Mucosa of descending colon (tissue), 3 donors: Measurements from ENCODE around the gene CCDC3. TPM values are rescaled to one million over a fixed set of nuclear protein-coding genes. Genes with fewer than 3 reads are reported as not detected.

Experiments used
- ATAC-seq: fragments of 200-7000 bp; cut with Tn5 transposase; one replicate; pipeline ENCODE4 v1.9.1; 2020; ENCODE audit warnings: mild to moderate bottlenecking, moderate library complexity
- DNase-seq, 3 donors: peaks; one replicate each; pipeline ENCODE4 v3.0.0-alpha.2; 2020
- H3K36me3 ChIP-seq: fragments of 200-600 bp; one replicate; pipeline ENCODE4 v1.8.0; 2021; ENCODE audit warnings: low read depth, mild to moderate bottlenecking
- H3K4me1 ChIP-seq: fragments of 200-600 bp; one replicate; pipeline ENCODE4 v1.8.0; 2021; ENCODE audit warnings: low read depth, mild to moderate bottlenecking
- H3K4me3 ChIP-seq: fragments of 200-600 bp; one replicate; pipeline ENCODE4 v1.8.0; 2021; ENCODE audit warnings: mild to moderate bottlenecking
- H3K9me3 ChIP-seq: fragments of 200-600 bp; one replicate; pipeline ENCODE4 v1.8.0; 2021; ENCODE audit warnings: mild to moderate bottlenecking
- intact Hi-C, 2 donors: fragments of 100-400 bp; cut with DNase I in 1 of 2; cut with micrococcal nuclease in 1 of 2; formaldehyde crosslinking; loops; one replicate each; pipeline versions ENCODE4 v1.11.0 to v1.11.1; 2022; cut with DNase I, micrococcal nuclease
- total RNA-seq, 3 donors: library from RNA; stranded (reverse); fragmentation: NEBNext Ultra II Directional in 2 of 3; extraction: Animal tissue kit (Norgen Biotek cat#: 25700) in 2 of 3; gene quantifications; one replicate each; pipeline versions ENCODE4 v1.2.1 to v1.2.4, GENCODE V29; 2021 to 2023
- TF ChIP-seq, protein P1 (sequence below): fragments of 200-600 bp; IDR thresholded peaks from one replicate; pipeline ENCODE4 v1.8.0; 2022; ENCODE audit warnings: antibody characterized with exemption, mild to moderate bottlenecking
- donor health status: DM: no; HTN: no; CAD: no; lungs with moderate emphysema.
- donor health status: DM: no; HTN: no; CAD: no.
- donor health status: DM: no; HTN: yes; CAD: no.

CCDC3 gene
- total RNA-seq, 3 donors from 2014 or later, result 0.84 to 3.3 (median 2.3) TPM

GRCh38 chr10:12914111-12914510 lies 87.4 kb downstream of the CCDC3 start:
- ATAC-seq (no peak), DNase-seq (no peak)
- intact Hi-C loops, result no loop called here
- no peak overlapping the region for H3K4me3 ChIP-seq
- TF ChIP-seq, protein P1, sequence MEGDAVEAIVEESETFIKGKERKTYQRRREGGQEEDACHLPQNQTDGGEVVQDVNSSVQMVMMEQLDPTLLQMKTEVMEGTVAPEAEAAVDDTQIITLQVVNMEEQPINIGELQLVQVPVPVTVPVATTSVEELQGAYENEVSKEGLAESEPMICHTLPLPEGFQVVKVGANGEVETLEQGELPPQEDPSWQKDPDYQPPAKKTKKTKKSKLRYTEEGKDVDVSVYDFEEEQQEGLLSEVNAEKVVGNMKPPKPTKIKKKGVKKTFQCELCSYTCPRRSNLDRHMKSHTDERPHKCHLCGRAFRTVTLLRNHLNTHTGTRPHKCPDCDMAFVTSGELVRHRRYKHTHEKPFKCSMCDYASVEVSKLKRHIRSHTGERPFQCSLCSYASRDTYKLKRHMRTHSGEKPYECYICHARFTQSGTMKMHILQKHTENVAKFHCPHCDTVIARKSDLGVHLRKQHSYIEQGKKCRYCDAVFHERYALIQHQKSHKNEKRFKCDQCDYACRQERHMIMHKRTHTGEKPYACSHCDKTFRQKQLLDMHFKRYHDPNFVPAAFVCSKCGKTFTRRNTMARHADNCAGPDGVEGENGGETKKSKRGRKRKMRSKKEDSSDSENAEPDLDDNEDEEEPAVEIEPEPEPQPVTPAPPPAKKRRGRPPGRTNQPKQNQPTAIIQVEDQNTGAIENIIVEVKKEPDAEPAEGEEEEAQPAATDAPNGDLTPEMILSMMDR, result no peak
- no peaks in the 10 kb centered on the region for H3K36me3 ChIP-seq
- no peaks in the 10 kb centered on the region for H3K4me1 ChIP-seq
- H3K9me3 ChIP-seq, result no peaks in the 10 kb centered on the region

DNA sequence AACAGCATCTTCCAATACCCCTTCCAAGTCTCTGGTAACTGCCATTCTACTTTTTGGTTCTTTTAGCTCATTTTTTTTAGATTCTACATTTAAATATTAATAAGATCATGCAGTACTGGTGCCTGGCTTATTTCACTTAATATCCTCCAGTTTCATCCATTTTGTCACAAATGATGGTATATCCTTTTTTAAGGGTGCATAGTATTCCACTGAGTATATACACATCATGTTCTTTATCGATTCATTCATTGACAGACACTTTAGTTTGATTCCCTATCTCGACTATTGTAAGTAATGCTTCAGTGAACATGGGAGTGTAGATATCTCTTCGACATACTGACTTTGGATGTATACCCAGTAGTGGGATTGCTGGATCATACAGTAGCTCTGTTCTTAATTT lies 89.7 kb downstream of the CCDC3 start:
- DNase-seq, result no peak
- ATAC-seq, result no peak
- H3K4me3 ChIP-seq, result no peak overlapping the region
- H3K4me1 ChIP-seq, result no peaks in the 10 kb centered on the region
- intact Hi-C loops, result no loop called here
- TF ChIP-seq, protein P1, result no peak
- H3K36me3 ChIP-seq, result no peaks in the 10 kb centered on the region
- no peaks in the 10 kb centered on the region for H3K9me3 ChIP-seq

GRCh38 chr10:12910835-12911234 lies 90.7 kb downstream of the CCDC3 start:
- ATAC-seq, result no peak

GRCh38 chr10:12909836-12910185 lies 91.7 kb downstream of the CCDC3 start:
- intact Hi-C loops, result no loop called here
- no peaks in the 10 kb centered on the region for H3K4me1 ChIP-seq
- H3K4me3 ChIP-seq, result no peak overlapping the region
- H3K9me3 ChIP-seq, result no peaks in the 10 kb centered on the region
- TF ChIP-seq, protein P1, result no peak
- no peaks in the 10 kb centered on the region for H3K36me3 ChIP-seq
- no peak for ATAC-seq
- peak in 1 of 3 donors; percentile 11 for DNase-seq

More at GRCh38 chr10:12910835-12911234, 90.7 kb downstream of the CCDC3 start:
- Histone ChIP-seq H3K36me3 (no peaks in the 10 kb centered on the region), H3K9me3 (no peaks in the 10 kb centered on the region), H3K4me3 (no peak overlapping the region), H3K4me1 (no peaks in the 10 kb centered on the region)
- TF ChIP-seq, protein P1, result no peak
- intact Hi-C loops, result no loop called here
- DNase-seq, result no peak

DNA sequence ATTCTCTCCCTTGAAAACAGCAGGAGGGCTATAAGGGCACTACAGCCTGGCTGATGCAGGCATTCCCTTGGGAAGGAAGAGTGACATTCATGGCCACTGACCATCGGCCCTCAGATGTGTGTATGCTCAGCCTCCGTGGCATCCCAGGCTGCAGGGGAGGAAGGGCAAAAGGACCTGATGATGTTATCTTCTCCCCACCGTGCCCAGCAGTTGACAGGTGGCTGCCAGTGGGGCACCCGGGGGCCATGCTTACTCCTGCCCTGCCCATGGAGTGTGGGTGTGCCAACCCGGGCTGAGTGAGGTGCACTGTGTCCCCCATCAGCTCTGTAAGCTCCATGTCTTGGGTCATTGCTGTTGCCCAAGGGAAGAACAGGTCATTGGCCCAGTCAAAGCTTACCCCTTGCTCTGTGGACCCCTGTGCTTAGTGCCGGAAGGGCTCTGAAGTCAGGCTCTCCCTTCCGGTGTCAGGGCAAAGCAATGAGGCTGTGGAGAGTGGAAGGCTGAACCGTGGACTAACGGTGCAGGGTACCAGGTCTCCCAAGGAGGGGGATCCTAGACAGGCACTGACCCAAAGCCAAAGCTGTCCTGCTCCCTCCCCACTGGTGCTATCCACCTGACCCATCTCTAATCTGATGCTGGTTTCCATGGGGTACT lies 92.2 kb downstream of the CCDC3 start:
- no peak for DNase-seq
- no peaks in the 10 kb centered on the region for H3K9me3 ChIP-seq
- intact Hi-C loops, result no loop called here
- TF ChIP-seq, protein P1, result no peak
- H3K4me1 ChIP-seq, result no peaks in the 10 kb centered on the region
- H3K36me3 ChIP-seq, result no peaks in the 10 kb centered on the region
- no peak overlapping the region for H3K4me3 ChIP-seq
- ATAC-seq, result no peak

GRCh38 chr10:12908773-12909172 lies 92.7 kb downstream of the CCDC3 start:
- Histone ChIP-seq H3K4me1 (no peaks in the 10 kb centered on the region), H3K4me3 (no peak overlapping the region), H3K9me3 (no peaks in the 10 kb centered on the region), H3K36me3 (no peaks in the 10 kb centered on the region)
- TF ChIP-seq, protein P1, result no peak
- ATAC-seq (no peak), DNase-seq (no peak)
- intact Hi-C loops, result no loop called here
